H9 (cell line): ENCODE data around the gene SP140. TPM values are rescaled to one million over a fixed set of nuclear protein-coding genes. Genes with fewer than 3 reads are reported as not detected.

ENCODE experiments used
- DNase-seq: peaks from one replicate; pipeline ENCODE4 v3.0.0-alpha.2; 2017
- H2AFZ ChIP-seq: one replicate; pipeline ENCODE4 v1.6.1; 2013; ENCODE audit warnings: mild to moderate bottlenecking, low read length, control low read depth, moderate library complexity
- H2AK5ac ChIP-seq: 2 replicates; pipeline ENCODE4 v1.6.1; 2013; ENCODE audit warnings: low read length, control low read depth, mixed read lengths; ENCODE audit not compliant: insufficient read length
- H2BK120ac ChIP-seq: one replicate; pipeline ENCODE4 v1.6.1; 2013; ENCODE audit warnings: low read depth, mild to moderate bottlenecking, low read length, control low read depth, inconsistent platforms; ENCODE audit not compliant: poor library complexity, severe bottlenecking
- H2BK12ac ChIP-seq: 2 replicates; pipeline ENCODE4 v1.6.1; 2013; ENCODE audit warnings: low read length, control low read depth, mixed read lengths, low read depth; ENCODE audit not compliant: insufficient read length
- H2BK15ac ChIP-seq: 2 replicates; pipeline ENCODE4 v1.6.1; 2013; ENCODE audit warnings: low read depth, low read length, control low read depth
- H2BK20ac ChIP-seq: one replicate; pipeline ENCODE4 v1.6.1; 2013; ENCODE audit warnings: low read depth, mild to moderate bottlenecking, low read length, control low read depth, inconsistent platforms; ENCODE audit not compliant: poor library complexity, severe bottlenecking
- H2BK5ac ChIP-seq: 2 replicates; pipeline ENCODE4 v1.6.1; 2013; ENCODE audit warnings: low read length, control low read depth, mixed read lengths; ENCODE audit not compliant: insufficient read length
- H3K14ac ChIP-seq: 2 replicates; pipeline ENCODE4 v1.6.1; 2013; ENCODE audit warnings: low read length, control low read depth; ENCODE audit not compliant: insufficient read depth
- H3K18ac ChIP-seq: 2 replicates; pipeline ENCODE4 v1.6.1; 2013; ENCODE audit warnings: low read depth, mild to moderate bottlenecking, mixed read lengths, low read length, control low read depth; ENCODE audit not compliant: insufficient read length
- H3K23ac ChIP-seq: 2 replicates; pipeline ENCODE4 v1.6.1; 2013; ENCODE audit warnings: low read length, control low read depth, mixed read lengths, low read depth; ENCODE audit not compliant: insufficient read length
- H3K23me2 ChIP-seq: 2 replicates; pipeline ENCODE4 v1.6.1; 2013; ENCODE audit warnings: low read depth, mild to moderate bottlenecking, mixed read lengths, low read length, control low read depth; ENCODE audit not compliant: insufficient read length, poor library complexity, severe bottlenecking
- H3K27ac ChIP-seq: 2 replicates; pipeline ENCODE4 v1.5.1; 2013; ENCODE audit warnings: low read length, control low read depth, mixed read lengths, low read depth; ENCODE audit not compliant: insufficient read length
- H3K27me3 ChIP-seq: 2 replicates; pipeline ENCODE4 v1.6.1; 2013; ENCODE audit warnings: low read length, control low read depth, inconsistent platforms; ENCODE audit not compliant: insufficient read depth
- H3K4ac ChIP-seq: 2 replicates; pipeline ENCODE4 v1.6.1; 2013; ENCODE audit warnings: low read depth, mild to moderate bottlenecking, control low read depth, inconsistent platforms, low read length, moderate library complexity
- H3K4me1 ChIP-seq: 2 replicates; pipeline ENCODE4 v1.6.1; 2013; ENCODE audit warnings: low read length, control low read depth, inconsistent platforms; ENCODE audit not compliant: insufficient read depth
- H3K4me2 ChIP-seq: 2 replicates; pipeline ENCODE4 v1.6.1; 2013; ENCODE audit warnings: low read length, control low read depth, mixed read lengths; ENCODE audit not compliant: insufficient read length, insufficient read depth
- H3K56ac ChIP-seq: 2 replicates; pipeline ENCODE4 v1.6.1; 2013; ENCODE audit warnings: low read depth, mild to moderate bottlenecking, mixed read lengths, low read length, control low read depth; ENCODE audit not compliant: insufficient read length
- H3K79me1 ChIP-seq: 2 replicates; pipeline ENCODE4 v1.6.1; 2013; ENCODE audit warnings: low read depth, mild to moderate bottlenecking, moderate library complexity, low read length, control low read depth, inconsistent platforms; ENCODE audit not compliant: insufficient read depth, poor library complexity, severe bottlenecking
- H3K79me2 ChIP-seq: 2 replicates; pipeline ENCODE4 v1.6.1; 2013; ENCODE audit warnings: low read length, control low read depth, inconsistent platforms; ENCODE audit not compliant: insufficient read depth
- H3K9ac ChIP-seq: 2 replicates; pipeline ENCODE4 v1.6.1; 2013; ENCODE audit warnings: low read length, control low read depth, mixed read lengths; ENCODE audit not compliant: insufficient read length; ENCODE audit errors: extremely low read depth
- H3K9me3 ChIP-seq: one replicate; pipeline ENCODE4 v1.6.1; 2013; ENCODE audit warnings: low read depth, low read length, inconsistent platforms; ENCODE audit not compliant: control insufficient read depth
- H3T11ph ChIP-seq: one replicate; pipeline ENCODE4 v1.6.1; 2013; ENCODE audit warnings: mild to moderate bottlenecking, low read length, control low read depth, inconsistent platforms
- H4K20me1 ChIP-seq: one replicate; pipeline ENCODE4 v1.6.1; 2013; ENCODE audit not compliant: control insufficient read depth, insufficient read length, insufficient read depth
- H4K5ac ChIP-seq: 2 replicates; pipeline ENCODE4 v1.6.1; 2013; ENCODE audit warnings: low read depth, mild to moderate bottlenecking, mixed read lengths, low read length, control low read depth; ENCODE audit not compliant: insufficient read length
- H4K8ac ChIP-seq: replicated peaks from 2 replicates; pipeline ENCODE4 v1.6.1; 2013; ENCODE audit warnings: low read length, control low read depth, mixed read lengths, low read depth; ENCODE audit not compliant: insufficient read length
- H4K91ac ChIP-seq: 2 replicates; pipeline ENCODE4 v1.6.1; 2013; ENCODE audit warnings: low read depth, mild to moderate bottlenecking, moderate library complexity, mixed read lengths, low read length, control low read depth; ENCODE audit not compliant: insufficient read length
- H3K27ac Mint-ChIP-seq, 3 experiments: 2 replicates in 2 of 3; 3 replicates in 1 of 3; pipeline ENCODE4 v1.8.0; 2020 to 2021; ENCODE audit warnings: mixed read lengths in 3 of 3, mild to moderate bottlenecking in 1 of 3, moderate library complexity in 1 of 3
- H3K27me3 Mint-ChIP-seq: 2 replicates; pipeline ENCODE4 v1.8.0; 2021; ENCODE audit warnings: low read depth, mild to moderate bottlenecking, moderate library complexity, mixed read lengths
- H3K36me3 Mint-ChIP-seq, 3 experiments: 2 replicates in 2 of 3; 3 replicates in 1 of 3; pipeline ENCODE4 v1.8.0; 2020 to 2021; ENCODE audit warnings: low read depth in 3 of 3, mixed read lengths in 3 of 3; ENCODE audit not compliant: insufficient read depth in 1 of 3
- H3K4me1 Mint-ChIP-seq, 2 experiments: 2 replicates each; pipeline ENCODE4 v1.8.0; 2020; ENCODE audit warnings: mixed read lengths in 2 of 2
- H3K4me3 Mint-ChIP-seq, 2 experiments: 2 replicates in 1 of 2; 3 replicates in 1 of 2; pipeline ENCODE4 v1.8.0; 2020 to 2021; ENCODE audit warnings: mild to moderate bottlenecking in 2 of 2, mixed read lengths in 2 of 2, moderate library complexity in 1 of 2
- H3K9me3 Mint-ChIP-seq, 2 experiments: 2 replicates in 1 of 2; 3 replicates in 1 of 2; pipeline ENCODE4 v1.8.0; 2020; ENCODE audit warnings: mild to moderate bottlenecking in 2 of 2, mixed read lengths in 2 of 2, moderate library complexity in 1 of 2
- CTCF ChIP-seq: fragments of 200-600 bp; sonication (generic); conservative IDR thresholded peaks from 3 replicates; pipeline ENCODE4 v1.8.0; 2021; ENCODE audit warnings: antibody characterized with exemption, mild to moderate bottlenecking
- total RNA-seq: library from RNA; stranded (reverse); gene quantifications from 2 replicates; pipeline ENCODE4 v1.2.1, GENCODE V29; 2021

Gene SP140
- total RNA-seq, 1 experiment from 2014 or later = 0.31 TPM

- peaks cover 6% of the 10 kb centered on the region for H3K23me2 ChIP-seq
- H3K23ac ChIP-seq = no peak overlapping the region
- no peak overlapping the region for H4K5ac ChIP-seq
- Mint-ChIP-seq H3K4me3 (no peak overlapping the region), H3K27ac (no peak overlapping the region), H3K4me1 (peaks cover 9 to 10% of the 10 kb centered on the region in 2 experiments), H3K36me3 (no peaks in the 10 kb centered on the region), H3K9me3 (no peaks in the 10 kb centered on the region), H3K27me3 (no peaks in the 10 kb centered on the region)
- H3K14ac ChIP-seq = no peak overlapping the region
- no peak for TF ChIP-seq CTCF
- no peaks in the 10 kb centered on the region for H3K4me1 ChIP-seq
- H3K18ac ChIP-seq = no peak overlapping the region
- H2BK15ac ChIP-seq = no peak overlapping the region
- H3K9me3 ChIP-seq = no peaks in the 10 kb centered on the region
- H3K56ac ChIP-seq = no peak overlapping the region
- H3K27me3 ChIP-seq = no peaks in the 10 kb centered on the region
- H3K79me2 ChIP-seq = no peaks in the 10 kb centered on the region
- H3K9ac ChIP-seq = no peak overlapping the region
- H4K20me1 ChIP-seq = no peaks in the 10 kb centered on the region
- no peak overlapping the region for H2AK5ac ChIP-seq
- H4K91ac ChIP-seq = no peak overlapping the region
- no peaks in the 10 kb centered on the region for H3K79me1 ChIP-seq
- H4K8ac ChIP-seq = no peak overlapping the region
- no peak overlapping the region for H3T11ph ChIP-seq
- no peak for DNase-seq
- H2BK20ac ChIP-seq = no peak overlapping the region
- H3K27ac ChIP-seq = no peak overlapping the region
- no peak overlapping the region for H2AFZ ChIP-seq
- H2BK5ac ChIP-seq = no peak overlapping the region
- no peak overlapping the region for H3K4me2 ChIP-seq
- H2BK120ac ChIP-seq = no peak overlapping the region
- H3K4ac ChIP-seq = no peak overlapping the region
- H2BK12ac ChIP-seq = no peak overlapping the region
These were observed 1.1 kb upstream of the SP140 start for GRCh38 chr2:230224458-230224857.
